HEK293 (cell line): ENCODE data around the gene ZNF287.

Experiments
- CTCF ChIA-PET: fragments of 350-600 bp; formaldehyde crosslinking; extraction: SDS; loops from one replicate; lab custom pipeline; 2021; ENCODE audit warnings: antibody characterized with exemption; lab: Yijun Ruan, JAX
- POLR2A ChIA-PET: fragments of 300-600 bp; formaldehyde crosslinking; extraction: SDS; loops from one replicate; lab custom pipeline; 2020; ENCODE audit warnings: antibody characterized with exemption, inconsistent platforms; lab: Yijun Ruan, JAX
- H3K27ac ChIP-seq: fragments of 200-500 bp; sonication (Bioruptor generic); 2 replicates; pipeline ENCODE4 v1.5.1; 2014; ENCODE audit warnings: low read depth, low read length, control low read depth, inconsistent platforms; ENCODE audit errors: extremely low read depth
- H3K36me3 ChIP-seq, 2 experiments: fragments of 200-500 bp in 1 of 2; sonication (Bioruptor generic) in 1 of 2; 1 replicate in 1 of 2; 2 replicates in 1 of 2; pipeline ENCODE4 v1.5.1; 2014 to 2017; ENCODE audit warnings: inconsistent platforms in 2 of 2, low read length in 2 of 2; ENCODE audit not compliant: control insufficient read depth in 2 of 2, insufficient read depth in 1 of 2
- H3K4me1 ChIP-seq: fragments of 200-500 bp; sonication (Bioruptor generic); 2 replicates; pipeline ENCODE4 v1.5.1; 2014; ENCODE audit warnings: mild to moderate bottlenecking, low read length, inconsistent platforms; ENCODE audit not compliant: control insufficient read depth, insufficient read depth
- H3K4me3 ChIP-seq: 2 replicates; pipeline ENCODE4 v1.5.1; 2011; ENCODE audit warnings: low read depth, mild to moderate bottlenecking, control low read depth, low read length, moderate library complexity
- H3K9me3 ChIP-seq: fragments of 200-500 bp; sonication (Bioruptor generic); 2 replicates; pipeline ENCODE4 v1.5.1; 2014; ENCODE audit warnings: low read depth, low read length, inconsistent platforms; ENCODE audit not compliant: control insufficient read depth, insufficient read depth
- GLIS2 ChIP-seq: fragments of 450-650 bp; formaldehyde crosslinking; IDR thresholded peaks from 2 replicates; pipeline ENCODE4 v1.5.1; 2016; ENCODE audit warnings: missing biosample characterization, missing genetic modification characterization
- SETDB1 ChIP-seq: IDR thresholded peaks from one replicate; pipeline ENCODE4 v1.6.1; 2017; ENCODE audit warnings: mild to moderate bottlenecking, low read length, moderate library complexity, mixed read lengths; ENCODE audit not compliant: insufficient read length
- TRIM28 ChIP-seq: IDR thresholded peaks from 2 replicates; pipeline ENCODE4 v1.6.1; 2011; ENCODE audit warnings: low read length, control low read depth, borderline replicate concordance
- ZBTB1 ChIP-seq: fragments of 450-650 bp; formaldehyde crosslinking; IDR thresholded peaks from 2 replicates; pipeline ENCODE4 v1.5.1; 2016; ENCODE audit warnings: missing biosample characterization, missing genetic modification characterization
- ZBTB44 ChIP-seq: fragments of 450-650 bp; IDR thresholded peaks from 2 replicates; pipeline ENCODE4 v1.5.1; 2018; ENCODE audit warnings: missing biosample characterization, mild to moderate bottlenecking, missing genetic modification characterization
- ZFP37 ChIP-seq: fragments of 450-650 bp; formaldehyde crosslinking; IDR thresholded peaks from 2 replicates; pipeline ENCODE4 v1.5.1; 2016; ENCODE audit warnings: missing biosample characterization, missing genetic modification characterization
- ZNF121 ChIP-seq: fragments of 450-650 bp; formaldehyde crosslinking; IDR thresholded peaks from 2 replicates; pipeline ENCODE4 v1.5.1; 2016; ENCODE audit warnings: missing biosample characterization, missing genetic modification characterization
- ZNF223 ChIP-seq: fragments of 450-650 bp; formaldehyde crosslinking; IDR thresholded peaks from 2 replicates; pipeline ENCODE4 v1.5.1; 2016; ENCODE audit warnings: missing biosample characterization, missing genetic modification characterization
- ZNF302 ChIP-seq: fragments of 450-650 bp; formaldehyde crosslinking; IDR thresholded peaks from 2 replicates; pipeline ENCODE4 v1.5.1; 2016; ENCODE audit warnings: missing biosample characterization, missing genetic modification characterization, low read depth
- ZNF335 ChIP-seq: fragments of 450-650 bp; formaldehyde crosslinking; conservative IDR thresholded peaks from 2 replicates; pipeline ENCODE4 v1.5.1; 2016; ENCODE audit warnings: missing biosample characterization, missing genetic modification characterization
- ZNF341 ChIP-seq: fragments of 450-650 bp; formaldehyde crosslinking; IDR thresholded peaks from 2 replicates; pipeline ENCODE4; 2016; ENCODE audit warnings: low read depth, missing biosample characterization, missing genetic modification characterization
- ZNF513 ChIP-seq: fragments of 450-650 bp; IDR thresholded peaks from 2 replicates; pipeline ENCODE4 v1.5.1; 2018; ENCODE audit warnings: missing biosample characterization, missing genetic modification characterization
- ZNF596 ChIP-seq: fragments of 450-650 bp; IDR thresholded peaks from 2 replicates; pipeline ENCODE4 v1.5.0; 2018; ENCODE audit warnings: missing biosample characterization, mild to moderate bottlenecking, missing genetic modification characterization, moderate library complexity
- ZNF660 ChIP-seq: fragments of 450-650 bp; IDR thresholded peaks from 2 replicates; pipeline ENCODE4 v1.5.1; 2018; ENCODE audit warnings: missing biosample characterization, mild to moderate bottlenecking, missing genetic modification characterization
- TF ChIP-seq, protein P1 (sequence below): fragments of 450-650 bp; formaldehyde crosslinking; IDR thresholded peaks from 2 replicates; pipeline ENCODE4 v1.5.1; 2016; ENCODE audit warnings: missing biosample characterization, missing genetic modification characterization

Gene ZNF287

DNA sequence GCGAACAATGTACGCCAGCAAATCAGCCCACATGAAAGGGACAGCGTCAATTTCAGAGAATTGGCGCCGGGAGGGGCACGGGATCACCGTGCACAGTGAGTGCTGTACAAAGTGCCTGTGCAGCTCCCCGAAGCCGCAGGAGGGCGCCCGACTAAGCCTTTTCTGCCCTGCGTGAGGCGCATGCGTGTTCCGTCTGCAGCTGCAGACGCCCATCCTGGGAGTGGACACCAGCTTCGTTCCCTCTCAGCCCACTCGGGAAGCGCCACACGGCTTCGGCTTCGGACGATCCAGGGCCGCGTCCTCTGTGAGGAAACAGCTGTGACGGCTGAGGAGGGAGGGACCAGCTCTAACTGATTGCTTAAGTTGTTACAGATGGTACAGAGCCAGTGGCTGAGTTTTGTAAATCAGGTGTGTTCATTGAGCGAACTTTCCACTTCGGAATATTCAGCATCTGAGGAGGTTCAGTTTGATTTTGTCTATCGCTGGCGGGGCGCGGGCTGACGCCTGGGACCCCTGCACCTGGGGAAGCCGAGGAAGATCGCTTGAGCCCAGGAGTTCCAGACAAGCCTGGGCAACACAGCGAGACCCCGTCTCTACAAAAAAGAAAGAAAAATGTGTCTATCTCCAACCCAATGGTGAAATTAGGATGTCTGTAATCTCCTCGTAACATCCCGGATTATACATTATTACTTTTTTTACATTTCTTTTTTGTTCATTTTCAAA is 15.4 kb upstream of the ZNF287 start:
- H3K27ac ChIP-seq: no peak overlapping the region
- ChIA-PET POLR2A (interaction anchor here (0.7 to 1.5 kb wide), 4 partner anchors 15 to 146 kb away, joined by 3 to 12 read pairs (median 5); partner anchors contain the start of gene ZNF287), CTCF (interaction anchor here (0.6 to 3.5 kb wide), 18 partner anchors 9 to 653 kb away, joined by 3 to 18 read pairs (median 4); partner anchors contain the start of gene CCDC144A)
- TF ChIP-seq SETDB1 (peak; percentile 55), ZNF302 (tag by site-specific recombination) (no peak), TRIM28 (0 out of 2 replicates have a peak, but pooled peaks have one; percentile 27)
- H3K4me1 ChIP-seq: no peaks in the 10 kb centered on the region
- H3K9me3 ChIP-seq: no peaks in the 10 kb centered on the region
- H3K4me3 ChIP-seq: peak overlapping the region; percentile 23
- H3K36me3 ChIP-seq: no peaks in the 10 kb centered on the region

- TF ChIP-seq ZNF223 (tag by site-specific recombination) (no peak), ZNF660 (tag by site-specific recombination) (no peak), ZFP37 (tag by site-specific recombination) (no peak), ZNF341 (tag by site-specific recombination) (no peak), ZBTB44 (tag by site-specific recombination) (no peak)
- Histone ChIP-seq H3K36me3 (no peaks in the 10 kb centered on the region), H3K4me1 (no peaks in the 10 kb centered on the region), H3K27ac (no peak overlapping the region), H3K4me3 (no peak overlapping the region), H3K9me3 (no peaks in the 10 kb centered on the region)
- ChIA-PET POLR2A (interaction anchor here (0.7 to 1.5 kb wide), 4 partner anchors 14 to 145 kb away, joined by 3 to 12 read pairs (median 5); partner anchors contain the start of gene ZNF287), CTCF (interaction anchor here (0.6 to 3.5 kb wide), 14 partner anchors 13 to 409 kb away, joined by 3 to 18 read pairs (median 5); partner anchors contain the start of gene CCDC144A)
These were observed 14.8 kb upstream of the ZNF287 start for GRCh38 chr17:16583781-16584180.

GRCh38 chr17:16573466-16573865 is 4.5 kb upstream of the ZNF287 start:
- Histone ChIP-seq H3K36me3 (no peaks in the 10 kb centered on the region), H3K9me3 (no peaks in the 10 kb centered on the region), H3K27ac (no peak overlapping the region), H3K4me3 (no peak overlapping the region), H3K4me1 (peaks cover under 1% of the 10 kb centered on the region; the same call in 1 of the 2 replicates)
- ChIA-PET CTCF (no interaction called here), POLR2A (interaction anchor here (0.9 kb wide), 1 partner anchor 10 kb away, joined by 5 read pairs; no protein-coding TSS in a partner anchor)
- TF ChIP-seq GLIS2 (tag by site-specific recombination) (no peak), ZNF121 (no peak), ZNF302 (tag by site-specific recombination) (no peak), ZNF596 (no peak), ZFP37 (tag by site-specific recombination) (no peak), ZNF335 (no peak)
- TF ChIP-seq, protein P1, sequence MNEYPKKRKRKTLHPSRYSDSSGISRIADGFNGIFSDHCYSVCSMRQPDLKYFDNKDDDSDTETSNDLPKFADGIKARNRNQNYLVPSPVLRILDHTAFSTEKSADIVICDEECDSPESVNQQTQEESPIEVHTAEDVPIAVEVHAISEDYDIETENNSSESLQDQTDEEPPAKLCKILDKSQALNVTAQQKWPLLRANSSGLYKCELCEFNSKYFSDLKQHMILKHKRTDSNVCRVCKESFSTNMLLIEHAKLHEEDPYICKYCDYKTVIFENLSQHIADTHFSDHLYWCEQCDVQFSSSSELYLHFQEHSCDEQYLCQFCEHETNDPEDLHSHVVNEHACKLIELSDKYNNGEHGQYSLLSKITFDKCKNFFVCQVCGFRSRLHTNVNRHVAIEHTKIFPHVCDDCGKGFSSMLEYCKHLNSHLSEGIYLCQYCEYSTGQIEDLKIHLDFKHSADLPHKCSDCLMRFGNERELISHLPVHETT (tag by site-specific recombination): no peak

DNA sequence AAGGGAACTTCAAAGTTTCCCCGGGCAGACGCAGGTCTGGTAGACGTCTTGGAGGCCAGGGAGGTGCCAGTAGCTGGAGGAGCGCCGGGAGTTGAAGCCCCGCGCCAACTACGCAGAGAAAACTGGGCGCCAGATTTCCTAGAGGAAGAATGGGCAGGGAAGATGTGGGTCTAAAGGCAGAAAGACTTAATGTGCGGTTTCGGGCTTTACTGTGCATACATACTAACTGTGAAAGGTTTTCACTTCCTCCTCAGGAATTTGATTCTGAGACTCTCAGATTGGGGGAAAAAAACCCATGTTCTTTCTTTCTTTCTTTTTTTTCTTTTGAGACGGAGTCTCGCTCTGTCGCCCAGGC is 331 bp upstream of the ZNF287 start:
- peaks cover 4% of the 10 kb centered on the region for H3K4me1 ChIP-seq
- ChIA-PET POLR2A (interaction anchor here (1.0 to 1.6 kb wide), 3 partner anchors 15 to 33 kb away, joined by 4 to 9 read pairs (median 6); no protein-coding TSS in a partner anchor), CTCF (interaction anchor here (0.5 to 2.5 kb wide), 4 partner anchors 17 to 71 kb away, joined by 3 to 11 read pairs (median 4); no protein-coding TSS in a partner anchor)
- no peaks in the 10 kb centered on the region for H3K9me3 ChIP-seq
- H3K27ac ChIP-seq: no peak overlapping the region
- no peak overlapping the region for H3K4me3 ChIP-seq
- TF ChIP-seq ZBTB1 (tag by site-specific recombination) (no peak), ZNF513 (no peak)
- peaks cover 17 to 25% of the 10 kb centered on the region in 2 experiments for H3K36me3 ChIP-seq
